Measurements from ENCODE around the gene MYO5A. TPM values are rescaled to one million over a fixed set of nuclear protein-coding genes. Genes with fewer than 3 reads are reported as not detected.

Gene MYO5A
- total RNA-seq, 4 donors from 2014 or later: 10.3 to 26.0 (median 22.7) TPM

DNA sequence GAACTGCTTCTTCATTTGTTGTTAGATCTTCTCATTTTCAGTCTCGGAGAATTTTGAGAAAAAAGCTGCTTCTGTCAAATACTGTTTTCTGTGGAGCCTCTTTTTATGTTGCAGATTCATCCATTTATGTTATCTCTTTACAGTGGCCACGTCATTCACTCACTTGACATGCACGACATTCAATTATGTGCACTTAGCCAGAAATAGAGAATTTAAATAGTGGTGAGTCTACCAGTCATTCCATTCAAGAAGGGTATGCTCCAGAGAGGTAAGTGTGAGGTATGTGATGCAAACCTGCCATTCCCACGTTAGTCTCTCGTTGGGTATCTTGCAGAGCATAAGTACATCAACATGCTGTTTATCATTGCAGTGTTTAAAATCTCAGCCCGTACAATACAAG is 30.3 kb upstream of the MYO5A start:
- Histone ChIP-seq H3K4me3 (no peak overlapping the region), H3K9me3 (no peaks in the 10 kb centered on the region), H3K4me1 (no peaks in the 10 kb centered on the region), H3K27me3 (no peaks in the 10 kb centered on the region), H3K27ac (no peak overlapping the region), H3K36me3 (no peaks in the 10 kb centered on the region)
- no peak for TF ChIP-seq POLR2A (IDR thresholded peaks at IDR 0.05)
- TF ChIP-seq, protein P1, sequence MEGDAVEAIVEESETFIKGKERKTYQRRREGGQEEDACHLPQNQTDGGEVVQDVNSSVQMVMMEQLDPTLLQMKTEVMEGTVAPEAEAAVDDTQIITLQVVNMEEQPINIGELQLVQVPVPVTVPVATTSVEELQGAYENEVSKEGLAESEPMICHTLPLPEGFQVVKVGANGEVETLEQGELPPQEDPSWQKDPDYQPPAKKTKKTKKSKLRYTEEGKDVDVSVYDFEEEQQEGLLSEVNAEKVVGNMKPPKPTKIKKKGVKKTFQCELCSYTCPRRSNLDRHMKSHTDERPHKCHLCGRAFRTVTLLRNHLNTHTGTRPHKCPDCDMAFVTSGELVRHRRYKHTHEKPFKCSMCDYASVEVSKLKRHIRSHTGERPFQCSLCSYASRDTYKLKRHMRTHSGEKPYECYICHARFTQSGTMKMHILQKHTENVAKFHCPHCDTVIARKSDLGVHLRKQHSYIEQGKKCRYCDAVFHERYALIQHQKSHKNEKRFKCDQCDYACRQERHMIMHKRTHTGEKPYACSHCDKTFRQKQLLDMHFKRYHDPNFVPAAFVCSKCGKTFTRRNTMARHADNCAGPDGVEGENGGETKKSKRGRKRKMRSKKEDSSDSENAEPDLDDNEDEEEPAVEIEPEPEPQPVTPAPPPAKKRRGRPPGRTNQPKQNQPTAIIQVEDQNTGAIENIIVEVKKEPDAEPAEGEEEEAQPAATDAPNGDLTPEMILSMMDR (IDR thresholded peaks at IDR 0.05): no peak
- no peak for DNase-seq
- intact Hi-C loops (cut with DNase I; ENCODE audit: low total_unique reads): no loop called here

DNA sequence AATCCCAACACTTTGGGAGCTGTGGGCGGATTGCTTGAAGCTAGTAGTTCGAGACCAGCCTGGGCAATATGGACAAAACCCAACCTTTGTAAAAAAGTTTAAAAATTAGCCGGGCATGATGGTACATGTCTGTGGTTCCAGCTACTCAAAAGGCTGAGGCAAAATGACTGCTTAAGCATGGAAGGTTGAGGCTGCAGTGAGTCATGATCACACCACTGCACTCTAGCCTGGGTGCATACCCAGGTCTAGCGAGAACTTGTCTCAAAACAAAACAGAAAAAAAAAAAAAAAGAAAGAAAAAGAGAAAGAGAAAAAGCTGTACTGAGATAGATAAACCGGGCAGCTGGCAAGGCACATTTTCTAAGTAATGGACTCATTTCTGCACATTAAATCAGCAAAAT is 29.5 kb upstream of the MYO5A start:
- intact Hi-C loops (cut with DNase I; ENCODE audit: low total_unique reads): no loop called here
- Histone ChIP-seq H3K27me3 (no peaks in the 10 kb centered on the region), H3K4me3 (no peak overlapping the region), H3K4me1 (no peaks in the 10 kb centered on the region), H3K9me3 (no peaks in the 10 kb centered on the region), H3K27ac (peak overlapping the region; percentile 35 to 40), H3K36me3 (no peaks in the 10 kb centered on the region)
- TF ChIP-seq, protein P1 (IDR thresholded peaks at IDR 0.05): no peak
- no peak for TF ChIP-seq POLR2A (IDR thresholded peaks at IDR 0.05)
- no peak for DNase-seq

DNA sequence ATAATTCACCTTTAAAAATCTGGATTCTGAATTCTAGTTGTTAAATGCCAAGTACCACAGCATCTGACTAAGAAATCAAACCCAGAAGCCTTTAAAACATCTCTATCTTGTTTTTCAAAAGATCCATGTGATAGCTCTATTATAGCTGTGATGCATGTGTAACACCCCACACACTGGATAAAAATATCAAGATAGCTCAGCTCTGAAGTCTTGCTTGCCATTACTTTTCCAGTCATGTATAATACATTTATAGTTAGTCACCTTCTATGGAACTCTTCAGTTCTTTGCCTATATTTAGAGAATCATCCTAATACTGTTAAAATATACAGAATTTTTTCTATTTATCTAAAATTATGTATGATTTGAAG is 28.6 kb upstream of the MYO5A start:
- TF ChIP-seq, protein P1 (IDR thresholded peaks at IDR 0.05): no peak
- TF ChIP-seq POLR2A (IDR thresholded peaks at IDR 0.05): no peak
- Histone ChIP-seq H3K27me3 (no peaks in the 10 kb centered on the region), H3K4me3 (no peak overlapping the region), H3K9me3 (no peaks in the 10 kb centered on the region), H3K27ac (peak overlapping the region in 1 of 2 donors; percentile 40), H3K36me3 (no peaks in the 10 kb centered on the region), H3K4me1 (no peaks in the 10 kb centered on the region)
- intact Hi-C loops (cut with DNase I; ENCODE audit: low total_unique reads): no loop called here
- no peak for DNase-seq

DNA sequence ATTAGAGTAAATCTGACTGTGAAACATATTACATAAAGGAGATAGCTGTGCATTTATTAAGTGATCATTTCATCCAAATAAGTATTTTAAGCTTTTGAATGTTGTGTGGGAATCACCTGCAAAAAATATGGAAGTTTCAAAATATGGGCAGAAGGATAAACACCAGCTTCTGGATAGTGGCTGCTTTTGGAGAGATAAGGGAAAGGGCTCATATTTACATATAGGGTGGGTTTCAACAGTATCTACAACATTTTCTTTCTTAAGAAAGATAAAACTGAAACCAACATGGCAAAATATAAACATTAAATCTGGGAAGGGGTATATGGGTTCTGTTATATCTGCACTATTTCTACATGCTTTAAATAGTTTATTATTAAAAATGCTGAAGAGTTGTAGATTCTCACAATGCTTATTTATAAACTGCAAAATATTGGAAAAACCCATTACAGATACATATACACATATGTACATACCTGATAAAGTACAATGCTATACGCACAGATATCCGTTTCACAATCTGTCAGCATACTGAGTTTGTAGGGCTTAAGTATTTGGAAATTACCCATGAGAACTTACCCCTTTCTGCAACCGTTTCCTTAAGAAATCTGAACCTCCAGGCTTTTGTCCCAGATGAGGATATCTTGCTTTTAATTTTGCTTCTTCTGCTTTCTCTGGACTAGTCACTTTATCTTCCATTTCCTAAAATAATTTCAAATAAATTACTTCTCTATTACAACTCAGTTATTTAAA is 28.0 kb upstream of the MYO5A start:
- TF ChIP-seq, protein P1 (IDR thresholded peaks at IDR 0.05): no peak
- no peak for TF ChIP-seq POLR2A (IDR thresholded peaks at IDR 0.05)
- no peaks in the 10 kb centered on the region for H3K9me3 ChIP-seq
- H3K27me3 ChIP-seq: no peaks in the 10 kb centered on the region
- intact Hi-C loops (cut with DNase I; ENCODE audit: low total_unique reads): no loop called here
- H3K4me1 ChIP-seq: no peaks in the 10 kb centered on the region
- no peak overlapping the region for H3K4me3 ChIP-seq
- no peaks in the 10 kb centered on the region for H3K36me3 ChIP-seq
- DNase-seq: no peak
- peak overlapping the region in 1 of 2 donors; percentile 38 for H3K27ac ChIP-seq

GRCh38 chr15:52552303-52552702 is 23.6 kb upstream of the MYO5A start:
- Histone ChIP-seq H3K27me3 (no peaks in the 10 kb centered on the region), H3K27ac (no peak overlapping the region), H3K9me3 (no peaks in the 10 kb centered on the region), H3K4me1 (no peaks in the 10 kb centered on the region), H3K4me3 (no peak overlapping the region), H3K36me3 (no peaks in the 10 kb centered on the region)
- no peak for DNase-seq
- TF ChIP-seq POLR2A (IDR thresholded peaks at IDR 0.05): no peak
- intact Hi-C loops (cut with DNase I; ENCODE audit: low total_unique reads): no loop called here
